Measurements from ENCODE around the gene CENPF.
"Not testable (repeated sequence)": the region's sequence is repeated elsewhere in the genome, so short reads cannot be mapped to it uniquely, and the experiment has no call there.

Gene CENPF

GRCh38 chr1:214664651-214665433 is 61.8 kb downstream of the CENPF start:
- no peak for DNase-seq

DNA sequence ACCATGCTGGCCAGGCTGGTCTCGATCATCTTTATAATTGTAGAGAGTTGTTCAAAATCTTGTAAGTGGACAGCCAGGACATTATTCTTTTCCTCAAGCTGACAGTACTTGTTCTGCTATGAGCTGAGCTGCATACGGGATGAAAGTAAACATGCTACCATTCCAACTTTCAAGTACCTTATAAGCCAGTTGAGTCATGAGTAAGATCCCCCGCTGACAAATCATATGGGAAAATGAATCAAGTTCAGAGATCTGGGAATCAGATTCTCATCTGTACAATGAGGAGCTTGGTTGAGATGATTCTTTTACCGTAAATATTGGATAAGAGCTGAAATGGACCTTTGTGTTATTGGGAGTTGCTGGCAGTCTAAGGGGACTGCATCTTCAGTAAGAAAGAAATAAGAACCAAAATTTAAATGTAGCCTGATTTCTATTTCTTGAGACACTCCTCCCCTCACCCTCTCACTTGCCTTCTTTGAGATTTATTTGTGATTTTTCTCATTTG is 62.7 kb downstream of the CENPF start:
- no peak for DNase-seq

DNA sequence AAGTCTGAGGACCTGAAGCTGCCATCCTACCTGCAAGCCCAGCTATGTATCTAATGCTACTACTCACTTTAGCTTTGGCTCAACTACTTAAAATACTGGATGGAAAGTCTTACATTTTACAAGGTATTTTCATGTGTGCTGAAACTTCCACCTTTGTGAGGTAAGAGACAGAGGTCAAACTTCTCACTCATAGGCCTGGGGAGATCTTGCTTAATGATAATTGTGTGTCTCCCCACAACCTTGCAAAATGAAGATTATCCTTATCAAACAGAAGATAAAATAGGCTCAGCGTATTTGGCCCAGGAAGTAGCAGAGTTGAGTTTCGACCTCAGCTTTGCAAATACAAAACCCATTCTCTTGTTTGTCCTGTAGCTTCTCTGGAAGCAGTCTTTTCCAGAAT is 63.7 kb downstream of the CENPF start:
- DNase-seq, result no peak

DNA sequence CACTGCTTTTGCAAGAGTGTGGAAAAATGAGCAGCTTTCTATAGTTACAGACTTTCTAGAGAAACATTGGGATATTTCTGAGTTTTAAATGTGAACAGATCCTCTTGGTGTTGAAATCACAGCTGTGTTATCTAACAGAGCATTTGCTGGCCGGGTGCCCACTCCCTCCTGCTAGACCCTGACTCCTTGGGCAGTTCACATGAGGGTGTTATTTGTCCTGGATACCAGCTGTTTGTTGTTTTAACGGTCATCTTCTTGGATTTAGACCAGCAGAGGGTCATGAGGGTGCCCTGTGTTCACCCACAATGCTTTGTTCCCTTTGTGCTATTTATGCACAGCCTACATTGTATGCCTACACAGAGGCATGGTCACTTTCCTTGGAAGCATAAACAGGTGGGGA is 67.1 kb downstream of the CENPF start:
- DNase-seq, result no peak

GRCh38 chr1:214673029-214673428 is 70.0 kb downstream of the CENPF start:
- DNase-seq, result not testable (repeated sequence)

DNA sequence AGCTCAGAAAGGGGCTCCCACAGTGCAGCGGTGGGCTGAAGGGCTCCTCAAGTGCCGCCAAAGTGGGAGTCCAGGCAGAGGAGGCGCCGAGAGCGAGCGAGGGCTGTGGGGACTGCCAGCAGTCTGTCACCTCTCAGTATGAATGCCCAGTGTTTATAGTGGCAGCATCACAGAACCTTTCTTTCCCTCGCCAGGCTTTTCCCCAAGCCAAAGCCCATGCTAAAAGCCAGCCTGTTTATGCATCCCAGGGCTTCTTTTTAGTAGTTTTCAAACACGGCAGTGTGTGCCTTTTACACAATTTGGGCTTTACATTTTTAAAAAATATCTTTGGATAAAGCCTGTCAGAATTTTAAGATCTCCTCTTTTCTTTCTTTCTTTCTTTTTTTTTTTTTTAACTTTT is 70.6 kb downstream of the CENPF start:
- no peak for DNase-seq

DNA sequence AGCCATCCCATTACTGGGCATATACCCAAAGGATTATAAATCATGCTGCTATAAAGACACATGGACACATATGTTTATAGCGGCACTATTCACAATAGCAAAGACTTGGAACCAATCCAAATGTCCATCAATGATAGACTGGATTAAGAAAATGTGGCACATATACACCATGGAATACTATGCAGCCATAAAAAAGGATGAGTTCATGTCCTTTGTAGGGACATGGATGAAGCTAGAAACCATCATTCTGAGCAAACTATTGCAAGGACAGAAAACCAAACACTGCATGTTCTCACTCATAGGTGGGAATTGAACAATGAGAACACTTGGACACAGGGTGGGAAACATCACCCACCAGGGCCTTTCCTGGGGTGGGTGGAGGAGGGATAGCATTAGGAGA is 72.5 kb downstream of the CENPF start:
- DNase-seq, result not testable (repeated sequence)

- no peak for DNase-seq
Measured at GRCh38 chr1:214676747-214677146, 73.8 kb downstream of the CENPF start.

GRCh38 chr1:214677945-214678344 is 75.0 kb downstream of the CENPF start:
- DNase-seq, result no peak

DNA sequence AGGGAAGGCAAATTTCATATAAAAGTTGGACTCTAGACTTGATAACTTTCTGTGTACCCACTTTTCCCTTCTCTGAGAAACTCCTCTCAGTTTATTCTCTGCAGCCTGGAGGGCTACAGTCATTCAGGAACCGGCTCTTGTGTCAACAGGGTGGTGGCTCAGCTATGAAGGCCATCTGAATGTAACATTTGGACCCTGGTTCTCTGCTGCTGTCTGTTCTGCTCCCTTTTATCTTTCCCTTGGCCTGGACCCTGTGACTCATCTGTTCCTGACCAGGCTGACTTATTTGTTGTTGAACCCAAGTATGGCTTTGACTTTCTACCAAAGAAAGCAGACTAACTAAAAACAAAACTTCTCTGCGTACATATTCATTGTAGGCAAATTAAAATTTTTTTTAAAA is 75.4 kb downstream of the CENPF start:
- no peak for DNase-seq

- no peak for DNase-seq
Measured at GRCh38 chr1:214683621-214684020, 80.6 kb downstream of the CENPF start.

DNA sequence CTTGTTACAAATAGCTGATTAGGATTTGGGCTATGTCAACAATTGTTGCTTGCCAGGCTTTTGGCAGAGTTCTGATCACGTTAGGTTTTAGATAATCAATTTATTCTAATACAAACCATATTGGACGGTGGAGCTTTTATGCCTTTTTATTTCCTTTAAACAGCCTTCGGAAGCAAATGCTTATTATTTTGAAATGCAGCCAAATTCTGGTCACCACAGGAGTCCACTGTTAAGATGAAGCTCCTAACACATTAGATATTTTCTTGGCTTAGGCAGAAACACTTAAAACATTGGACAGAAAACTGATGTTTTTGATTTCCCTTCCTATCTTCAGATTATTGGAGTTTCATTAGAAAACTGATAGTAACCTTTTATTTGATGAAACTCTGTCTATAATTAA is 82.9 kb downstream of the CENPF start:
- DNase-seq, result no peak

DNA sequence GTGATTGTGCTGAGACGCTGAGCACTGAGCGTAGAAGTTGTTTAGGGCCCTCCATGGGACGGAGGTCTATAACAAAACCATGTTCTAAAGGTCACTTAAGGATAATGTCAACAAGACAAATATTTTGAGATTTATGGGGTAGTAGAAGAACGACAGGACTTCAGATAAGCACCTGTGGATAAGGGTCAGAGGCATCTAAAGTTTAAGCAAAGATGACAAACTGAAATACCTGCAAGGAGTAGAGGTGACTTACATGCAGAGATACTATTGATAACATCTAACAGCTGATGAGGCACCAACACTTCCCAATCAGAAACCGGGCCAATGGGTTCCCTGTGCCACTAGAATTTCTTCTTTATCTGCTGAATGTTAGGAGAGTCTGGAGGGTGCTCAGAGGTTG is 83.5 kb downstream of the CENPF start:
- DNase-seq, result no peak

DNA sequence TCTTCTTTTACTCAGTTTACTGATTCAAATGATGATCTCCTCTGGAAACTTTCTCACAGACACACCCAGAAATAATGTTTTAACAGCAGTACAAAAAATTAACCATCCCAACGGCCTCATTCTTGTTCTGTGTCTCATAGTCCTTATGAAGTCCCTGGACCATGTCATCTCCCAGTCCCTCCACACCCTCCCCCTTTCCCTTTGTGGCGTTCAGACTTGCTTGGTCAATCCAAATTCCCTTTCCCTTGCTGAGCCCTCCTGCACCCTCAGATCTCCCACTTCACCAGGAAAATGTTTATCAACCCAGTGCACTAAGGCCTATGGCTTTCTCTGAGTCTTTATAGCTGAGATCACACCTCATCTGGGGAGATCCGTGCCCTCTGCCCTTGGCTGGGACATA is 85.9 kb downstream of the CENPF start:
- no peak for DNase-seq

GRCh38 chr1:214694769-214695168 is 91.8 kb downstream of the CENPF start:
- DNase-seq, result no peak

DNA sequence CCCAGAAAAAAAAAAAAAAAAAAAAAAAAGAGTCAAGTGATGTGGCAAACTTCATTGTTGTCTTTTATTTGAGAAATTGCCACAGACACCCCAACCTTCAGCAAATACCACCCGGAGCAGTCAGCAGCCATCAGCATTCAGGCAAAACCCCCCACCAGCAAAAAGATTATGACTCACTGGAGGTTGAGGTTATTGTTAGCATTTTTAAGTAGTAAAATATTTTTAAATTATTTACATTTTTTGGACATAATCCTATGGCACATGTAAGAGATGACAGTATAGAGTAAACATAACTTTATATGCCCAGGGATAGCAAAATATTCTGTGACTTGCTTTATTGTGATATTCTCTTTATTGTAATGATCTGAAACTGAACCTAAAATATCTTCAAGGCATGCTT is 95.6 kb downstream of the CENPF start:
- DNase-seq, result no peak

- DNase-seq, result no peak
Measured at GRCh38 chr1:214700437-214700836, 97.4 kb downstream of the CENPF start.

- DNase-seq, result no peak
Measured at GRCh38 chr1:214702556-214702955, 99.6 kb downstream of the CENPF start.

- DNase-seq, result peak; percentile 8
Measured at GRCh38 chr1:214707306-214708087, 104.5 kb downstream of the CENPF start.

GRCh38 chr1:214708321-214708955 is 105.4 kb downstream of the CENPF start:
- DNase-seq, result no peak

DNA sequence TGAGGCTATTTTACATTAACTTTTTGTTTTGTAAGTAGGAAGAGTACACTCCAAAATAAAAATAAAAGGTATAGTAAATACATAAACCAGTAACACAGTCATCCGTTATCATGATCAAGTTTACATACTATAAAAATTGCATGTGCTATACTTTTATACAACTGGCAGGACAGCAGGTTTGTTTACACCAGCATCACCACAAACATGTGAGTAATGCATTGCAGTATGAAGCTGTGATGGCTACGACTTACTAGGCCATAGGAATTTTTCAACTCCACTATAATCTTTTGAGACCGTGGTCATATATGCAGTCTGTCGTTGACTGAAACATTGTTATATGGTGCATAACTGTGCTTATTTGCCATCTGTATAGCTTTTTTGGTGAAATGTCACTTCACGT is 106.2 kb downstream of the CENPF start:
- DNase-seq, result no peak

GRCh38 chr1:214712737-214713136 is 109.7 kb downstream of the CENPF start:
- DNase-seq, result no peak

All from NCI-H82 (cell line).